ENCODE measurements around the gene TXNL4A.
"Not testable (repeated sequence)": the region's sequence is repeated elsewhere in the genome, so short reads cannot be mapped to it uniquely, and the experiment has no call there.

TXNL4A gene

DNA sequence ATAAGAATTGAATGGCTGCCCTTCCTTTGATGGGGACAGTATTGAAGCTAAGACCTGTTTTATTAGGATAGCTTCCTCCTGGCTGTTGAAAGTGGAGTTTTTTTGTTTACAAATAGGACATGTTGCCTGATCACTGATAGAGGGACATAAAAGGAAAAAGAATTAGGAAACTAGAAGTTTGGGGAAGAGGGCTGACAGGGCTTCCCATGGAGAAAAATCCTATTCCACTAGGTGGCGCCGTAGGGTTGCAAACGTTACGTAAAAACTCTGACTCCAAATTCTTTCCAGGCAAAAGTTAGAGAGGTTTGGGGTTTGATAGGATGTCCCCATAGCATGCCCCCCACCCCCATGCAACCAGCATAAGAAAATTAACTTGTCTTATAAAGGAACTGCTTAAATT lies 34.8 kb upstream of the TXNL4A start:
- peaks cover 9% of the 10 kb centered on the region for H3K9me3 ChIP-seq (ENCODE audit: control insufficient read depth, low read length)
- WGBS, 2 experiments: 88 to 89% methylated on average over 4 of the region's 4 CpGs
- H3K4me1 ChIP-seq (ENCODE audit: control insufficient read depth, insufficient read depth, low read length): no peaks in the 10 kb centered on the region
- no peaks in the 10 kb centered on the region for H3K27me3 ChIP-seq (ENCODE audit: control insufficient read depth, insufficient read depth, low read length, poor library complexity, severe bottlenecking)
- no peak overlapping the region for H3K27ac ChIP-seq (ENCODE audit: insufficient read depth, low read depth, low read length, poor library complexity, severe bottlenecking)
- no peak overlapping the region for H3K4me3 ChIP-seq (ENCODE audit: insufficient read depth, low read depth, low read length)
- no peaks in the 10 kb centered on the region for H3K36me3 ChIP-seq (ENCODE audit: control insufficient read depth, insufficient read depth, low read length)

DNA sequence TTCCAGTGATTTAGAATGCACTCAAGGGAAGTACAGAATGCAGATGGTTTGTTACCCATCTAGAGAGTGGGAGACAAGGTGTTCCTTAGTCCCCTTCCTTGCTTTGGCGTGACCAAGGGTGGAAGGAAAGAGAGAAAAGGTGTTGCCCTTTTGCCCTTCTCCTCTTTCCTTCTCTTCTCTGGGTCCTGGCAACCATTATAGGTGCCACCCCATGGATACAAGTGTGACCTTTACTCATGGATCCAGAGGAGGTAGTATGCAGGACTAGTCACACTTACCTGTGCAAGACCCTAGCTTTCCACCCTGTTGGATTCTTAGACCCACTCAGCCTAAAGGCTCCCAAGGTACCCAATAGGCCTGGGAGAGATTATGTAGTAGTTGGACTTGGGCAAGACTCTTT lies 34.2 kb upstream of the TXNL4A start:
- WGBS, 2 experiments: 67 to 72% methylated on average over 1 of the region's 1 CpG
- H3K27ac ChIP-seq (ENCODE audit: insufficient read depth, low read depth, low read length, poor library complexity, severe bottlenecking): no peak overlapping the region
- no peak overlapping the region for H3K4me3 ChIP-seq (ENCODE audit: insufficient read depth, low read depth, low read length)
- no peaks in the 10 kb centered on the region for H3K36me3 ChIP-seq (ENCODE audit: control insufficient read depth, insufficient read depth, low read length)
- H3K9me3 ChIP-seq (ENCODE audit: control insufficient read depth, low read length): peaks cover 9% of the 10 kb centered on the region
- H3K27me3 ChIP-seq (ENCODE audit: control insufficient read depth, insufficient read depth, low read length, poor library complexity, severe bottlenecking): no peaks in the 10 kb centered on the region
- H3K4me1 ChIP-seq (ENCODE audit: control insufficient read depth, insufficient read depth, low read length): no peaks in the 10 kb centered on the region

- Histone ChIP-seq H3K4me1 (ENCODE audit: control insufficient read depth, insufficient read depth, low read length) (no peaks in the 10 kb centered on the region), H3K4me3 (ENCODE audit: insufficient read depth, low read depth, low read length) (no peak overlapping the region), H3K9me3 (ENCODE audit: control insufficient read depth, low read length) (peaks cover 4% of the 10 kb centered on the region), H3K27me3 (ENCODE audit: control insufficient read depth, insufficient read depth, low read length, poor library complexity, severe bottlenecking) (no peaks in the 10 kb centered on the region), H3K27ac (ENCODE audit: insufficient read depth, low read depth, low read length, poor library complexity, severe bottlenecking) (no peak overlapping the region), H3K36me3 (ENCODE audit: control insufficient read depth, insufficient read depth, low read length) (no peaks in the 10 kb centered on the region)
- 93 to 95% methylated on average over 20 of the region's 20 CpGs for WGBS, 2 experiments
Observed at GRCh38 chr18:80012714-80013113, 24.4 kb upstream of the TXNL4A start.

GRCh38 chr18:80011496-80012137 lies 23.3 kb upstream of the TXNL4A start:
- not testable (repeated sequence) for H3K27me3 ChIP-seq (ENCODE audit: control insufficient read depth, insufficient read depth, low read length, poor library complexity, severe bottlenecking); H3K36me3 ChIP-seq (ENCODE audit: control insufficient read depth, insufficient read depth, low read length); H3K4me1 ChIP-seq (ENCODE audit: control insufficient read depth, insufficient read depth, low read length); H3K27ac ChIP-seq (ENCODE audit: insufficient read depth, low read depth, low read length, poor library complexity, severe bottlenecking); H3K9me3 ChIP-seq (ENCODE audit: control insufficient read depth, low read length); H3K4me3 ChIP-seq (ENCODE audit: insufficient read depth, low read depth, low read length)
- WGBS, 2 experiments: 88 to 92% methylated on average over 13 of the region's 14 CpGs

DNA sequence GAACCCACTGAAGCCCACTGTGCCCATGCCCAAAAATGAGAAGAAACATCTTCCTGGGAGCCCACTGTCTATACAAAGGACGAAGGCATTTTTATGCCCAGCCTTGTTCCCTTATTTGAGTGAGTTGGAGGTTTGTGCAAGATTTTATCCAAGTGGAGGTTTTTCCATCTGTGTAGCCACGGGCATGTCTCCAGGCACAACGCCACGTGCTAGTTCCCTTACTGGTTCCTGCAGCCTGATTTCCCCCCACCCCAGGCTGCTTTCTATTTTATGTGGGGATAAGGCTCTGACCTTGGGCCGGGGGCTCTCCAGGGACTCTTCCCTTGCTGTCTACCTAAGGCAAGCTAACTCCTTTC lies 22.2 kb upstream of the TXNL4A start:
- no peaks in the 10 kb centered on the region for H3K4me1 ChIP-seq (ENCODE audit: control insufficient read depth, insufficient read depth, low read length)
- H3K4me3 ChIP-seq (ENCODE audit: insufficient read depth, low read depth, low read length): no peak overlapping the region
- H3K9me3 ChIP-seq (ENCODE audit: control insufficient read depth, low read length): peaks cover 4% of the 10 kb centered on the region
- H3K27me3 ChIP-seq (ENCODE audit: control insufficient read depth, insufficient read depth, low read length, poor library complexity, severe bottlenecking): no peaks in the 10 kb centered on the region
- H3K36me3 ChIP-seq (ENCODE audit: control insufficient read depth, insufficient read depth, low read length): no peaks in the 10 kb centered on the region
- WGBS, 2 experiments: 94 to 97% methylated on average over 4 to 5 of the region's 5 CpGs
- no peak overlapping the region for H3K27ac ChIP-seq (ENCODE audit: insufficient read depth, low read depth, low read length, poor library complexity, severe bottlenecking)

DNA sequence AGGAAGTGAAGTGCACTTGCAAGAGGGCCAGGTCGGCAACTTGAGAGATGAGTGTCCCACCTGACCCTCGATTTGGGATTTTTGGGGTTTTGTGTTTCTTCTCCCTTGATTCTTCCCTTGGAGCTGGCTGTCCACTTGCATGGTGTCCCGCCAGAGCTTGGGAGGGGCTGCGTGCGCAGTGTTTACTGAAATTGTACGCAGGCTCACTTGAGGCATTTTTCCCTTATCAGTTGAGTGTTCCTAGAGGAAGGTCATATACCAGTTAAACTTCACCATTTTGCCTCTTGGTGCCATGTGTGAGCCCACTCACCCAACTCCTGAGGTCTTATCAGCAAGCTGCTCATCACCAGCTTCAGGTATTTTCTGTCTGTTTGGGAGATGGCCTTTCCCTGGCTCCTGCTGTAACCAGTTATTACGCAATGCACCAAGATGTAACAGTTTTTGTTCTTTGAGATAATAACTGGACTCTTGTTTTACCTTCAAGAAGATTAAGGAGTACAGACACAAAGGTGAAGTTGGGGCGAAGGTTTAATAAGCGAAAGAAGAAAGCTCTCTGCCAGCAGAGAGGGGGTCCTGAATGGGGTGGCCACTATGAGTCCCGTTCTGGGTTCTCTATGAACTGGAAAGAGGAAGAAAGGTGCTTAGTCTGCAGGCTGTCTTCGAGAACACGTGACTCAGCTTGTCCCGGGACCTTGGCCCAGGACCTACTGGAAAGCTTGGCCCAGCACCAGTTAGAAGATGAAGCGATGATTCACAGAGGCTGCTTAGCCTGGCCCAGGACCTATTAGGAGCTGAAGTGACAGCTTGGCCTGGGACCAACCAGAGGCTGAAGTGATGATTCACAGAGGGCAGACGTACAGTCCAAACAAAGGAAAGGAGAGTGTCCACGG lies 21.5 kb upstream of the TXNL4A start:
- Histone ChIP-seq H3K36me3 (ENCODE audit: control insufficient read depth, insufficient read depth, low read length) (no peaks in the 10 kb centered on the region), H3K4me1 (ENCODE audit: control insufficient read depth, insufficient read depth, low read length) (no peaks in the 10 kb centered on the region), H3K27ac (ENCODE audit: insufficient read depth, low read depth, low read length, poor library complexity, severe bottlenecking) (no peak overlapping the region), H3K9me3 (ENCODE audit: control insufficient read depth, low read length) (peaks cover 4% of the 10 kb centered on the region), H3K4me3 (ENCODE audit: insufficient read depth, low read depth, low read length) (no peak overlapping the region), H3K27me3 (ENCODE audit: control insufficient read depth, insufficient read depth, low read length, poor library complexity, severe bottlenecking) (no peaks in the 10 kb centered on the region)
- 85 to 88% methylated on average over 16 of the region's 16 CpGs for WGBS, 2 experiments

- Histone ChIP-seq H3K9me3 (ENCODE audit: control insufficient read depth, low read length) (no peaks in the 10 kb centered on the region), H3K27me3 (ENCODE audit: control insufficient read depth, insufficient read depth, low read length, poor library complexity, severe bottlenecking) (no peaks in the 10 kb centered on the region), H3K36me3 (ENCODE audit: control insufficient read depth, insufficient read depth, low read length) (no peaks in the 10 kb centered on the region), H3K4me1 (ENCODE audit: control insufficient read depth, insufficient read depth, low read length) (no peaks in the 10 kb centered on the region), H3K4me3 (ENCODE audit: insufficient read depth, low read depth, low read length) (no peak overlapping the region), H3K27ac (ENCODE audit: insufficient read depth, low read depth, low read length, poor library complexity, severe bottlenecking) (no peak overlapping the region)
- 59% methylated on average over 7 of the region's 7 CpGs for WGBS, 2 experiments
Observed at GRCh38 chr18:80006724-80007123, 18.4 kb upstream of the TXNL4A start.

- no peaks in the 10 kb centered on the region for H3K4me1 ChIP-seq (ENCODE audit: control insufficient read depth, insufficient read depth, low read length)
- no peak overlapping the region for H3K4me3 ChIP-seq (ENCODE audit: insufficient read depth, low read depth, low read length)
- H3K9me3 ChIP-seq (ENCODE audit: control insufficient read depth, low read length): peaks cover 2% of the 10 kb centered on the region
- no peaks in the 10 kb centered on the region for H3K36me3 ChIP-seq (ENCODE audit: control insufficient read depth, insufficient read depth, low read length)
- H3K27ac ChIP-seq (ENCODE audit: insufficient read depth, low read depth, low read length, poor library complexity, severe bottlenecking): no peak overlapping the region
- 92 to 93% methylated on average over 12 of the region's 12 CpGs for WGBS, 2 experiments
- H3K27me3 ChIP-seq (ENCODE audit: control insufficient read depth, insufficient read depth, low read length, poor library complexity, severe bottlenecking): no peaks in the 10 kb centered on the region
Observed at GRCh38 chr18:80004600-80005342, 16.4 kb upstream of the TXNL4A start.

- H3K36me3 ChIP-seq (ENCODE audit: control insufficient read depth, insufficient read depth, low read length): no peaks in the 10 kb centered on the region
- no peak overlapping the region for H3K27ac ChIP-seq (ENCODE audit: insufficient read depth, low read depth, low read length, poor library complexity, severe bottlenecking)
- peaks cover 2% of the 10 kb centered on the region for H3K9me3 ChIP-seq (ENCODE audit: control insufficient read depth, low read length)
- WGBS, 2 experiments: 91 to 94% methylated on average over 5 of the region's 5 CpGs
- H3K27me3 ChIP-seq (ENCODE audit: control insufficient read depth, insufficient read depth, low read length, poor library complexity, severe bottlenecking): no peaks in the 10 kb centered on the region
- no peak overlapping the region for H3K4me3 ChIP-seq (ENCODE audit: insufficient read depth, low read depth, low read length)
- no peaks in the 10 kb centered on the region for H3K4me1 ChIP-seq (ENCODE audit: control insufficient read depth, insufficient read depth, low read length)
Observed at GRCh38 chr18:80002468-80002867, 14.1 kb upstream of the TXNL4A start.

DNA sequence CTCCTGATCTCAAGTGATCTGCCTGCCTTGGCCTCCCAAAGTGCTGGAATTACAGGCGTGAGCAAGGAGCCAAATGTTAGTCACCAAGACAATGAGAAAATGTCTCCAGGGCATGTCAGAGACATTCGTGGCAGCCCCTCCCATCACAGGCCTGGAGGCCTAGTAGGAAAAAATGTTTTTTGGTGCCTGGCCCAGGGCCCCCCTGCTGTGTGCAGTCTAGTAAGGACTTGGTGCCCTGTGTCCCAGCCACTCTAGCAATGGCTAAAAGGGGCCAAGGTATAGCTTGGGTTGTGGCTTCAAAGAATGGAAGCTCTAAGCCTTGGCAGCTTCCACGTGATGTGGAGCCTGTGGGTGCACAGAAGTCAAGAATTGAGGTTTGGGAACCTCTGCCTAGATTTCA lies 12.5 kb upstream of the TXNL4A start:
- no peak overlapping the region for H3K27ac ChIP-seq (ENCODE audit: insufficient read depth, low read depth, low read length, poor library complexity, severe bottlenecking)
- WGBS, 2 experiments: 81 to 85% methylated on average over 3 of the region's 3 CpGs

More for the DNA sequence above, 12.5 kb upstream of the TXNL4A start:
- Histone ChIP-seq H3K9me3 (ENCODE audit: control insufficient read depth, low read length) (peaks cover 2% of the 10 kb centered on the region), H3K4me3 (ENCODE audit: insufficient read depth, low read depth, low read length) (no peak overlapping the region), H3K27me3 (ENCODE audit: control insufficient read depth, insufficient read depth, low read length, poor library complexity, severe bottlenecking) (no peaks in the 10 kb centered on the region), H3K36me3 (ENCODE audit: control insufficient read depth, insufficient read depth, low read length) (no peaks in the 10 kb centered on the region), H3K4me1 (ENCODE audit: control insufficient read depth, insufficient read depth, low read length) (no peaks in the 10 kb centered on the region)
